ENCODE results near the gene TNFSF13B. TPM values are rescaled to one million over a fixed set of nuclear protein-coding genes. Genes with fewer than 3 reads are reported as not detected.

The TNFSF13B gene
- 2.9 and 5.5 TPM in 2 replicates for total RNA-seq

DNA sequence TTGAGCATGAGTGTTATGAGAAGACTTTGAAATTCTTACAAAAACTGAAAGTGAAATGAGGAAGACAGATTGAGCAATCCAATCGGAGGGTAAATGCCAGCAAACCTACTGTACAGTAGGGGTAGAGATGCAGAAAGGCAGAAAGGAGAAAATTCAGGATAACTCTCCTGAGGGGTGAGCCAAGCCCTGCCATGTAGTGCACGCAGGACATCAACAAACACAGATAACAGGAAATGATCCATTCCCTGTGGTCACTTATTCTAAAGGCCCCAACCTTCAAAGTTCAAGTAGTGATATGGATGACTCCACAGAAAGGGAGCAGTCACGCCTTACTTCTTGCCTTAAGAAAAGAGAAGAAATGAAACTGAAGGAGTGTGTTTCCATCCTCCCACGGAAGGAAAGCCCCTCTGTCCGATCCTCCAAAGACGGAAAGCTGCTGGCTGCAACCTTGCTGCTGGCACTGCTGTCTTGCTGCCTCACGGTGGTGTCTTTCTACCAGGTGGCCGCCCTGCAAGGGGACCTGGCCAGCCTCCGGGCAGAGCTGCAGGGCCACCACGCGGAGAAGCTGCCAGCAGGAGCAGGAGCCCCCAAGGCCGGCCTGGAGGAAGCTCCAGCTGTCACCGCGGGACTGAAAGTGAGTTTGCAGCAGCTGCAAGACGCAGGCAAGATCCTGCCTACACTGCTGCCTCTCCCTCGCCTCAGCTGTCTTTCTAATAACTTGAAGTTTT lies at the start of gene TNFSF13B:
Gene TNFSF13B (plus strand): TSS at position 118 of the 728 bp plus-strand sequence. CDS start 178 bp downstream, at position 296.

Other genes with a start within 250 kb of the TNFSF13B start
- 11.9 and 12.3 TPM in 2 replicates for gene LIG4, start 54.2 kb upstream of the TNFSF13B start, total RNA-seq
- gene ABHD13, start 51.3 kb upstream of the TNFSF13B start, total RNA-seq: 7.6 TPM in 2 replicates

Measured in uterine smooth muscle cell (primary cell).